SK-N-MC (cell line): ENCODE measurements around the gene DPF3.

Source experiments
- DNase-seq: peaks from one replicate; pipeline ENCODE4 v3.0.0-alpha.2; 2011; ENCODE audit warnings: low read depth, low spot score
- H3K27ac ChIP-seq: fragments of 200-600 bp; sonication (generic); 2 replicates; pipeline ENCODE4 v1.5.1; 2016; ENCODE audit warnings: mixed run types
- H3K36me3 ChIP-seq: fragments of 200-600 bp; sonication (generic); 2 replicates; pipeline ENCODE4 v1.6.1; 2017; ENCODE audit warnings: antibody characterized with exemption, low read length, mixed read lengths; ENCODE audit not compliant: insufficient read depth
- H3K4me3 ChIP-seq: fragments of 200-600 bp; sonication (generic); 2 replicates; pipeline ENCODE4 v1.5.1; 2016
- H3K9ac ChIP-seq: fragments of 200-600 bp; sonication (generic); 2 replicates; pipeline ENCODE4 v1.8.0; 2017; ENCODE audit warnings: mixed run types, mixed read lengths; ENCODE audit not compliant: insufficient read length
- H3K9me3 ChIP-seq: fragments of 200-600 bp; sonication (generic); 2 replicates; pipeline ENCODE4 v1.6.1; 2017; ENCODE audit warnings: low read depth, mild to moderate bottlenecking, antibody characterized with exemption, low read length, moderate library complexity, mixed read lengths
- EZH2 ChIP-seq: fragments of 200-600 bp; sonication (generic); IDR thresholded peaks from one replicate; pipeline ENCODE4 v1.6.1; 2017; ENCODE audit warnings: antibody characterized with exemption
- FOXP2 ChIP-seq: optimal IDR thresholded peaks from 2 replicates; pipeline ENCODE3; 2011; ENCODE audit warnings: mild to moderate bottlenecking, moderate library complexity; ENCODE audit not compliant: insufficient read depth; ENCODE audit errors: extremely low read length, control extremely low read depth
- POLR2AphosphoS5 ChIP-seq: IDR thresholded peaks from 2 replicates; pipeline ENCODE4 v1.6.1; 2012; ENCODE audit warnings: mild to moderate bottlenecking, low read depth, low read length, borderline replicate concordance

The DPF3 gene

GRCh38 chr14:72888636-72889201 is 5.2 kb downstream of the DPF3 start:
- Histone ChIP-seq H3K4me3 (no peak overlapping the region), H3K9ac (no peak overlapping the region), H3K36me3 (no peaks in the 10 kb centered on the region), H3K9me3 (no peaks in the 10 kb centered on the region), H3K27ac (peak overlapping the region; percentile 46; the same call in 1 of the 2 replicates)
- no peak for TF ChIP-seq POLR2AphosphoS5
- no peak for DNase-seq

- Histone ChIP-seq H3K36me3 (no peaks in the 10 kb centered on the region), H3K9me3 (no peaks in the 10 kb centered on the region), H3K27ac (peak overlapping the region; percentile 46; the same call in 1 of the 2 replicates), H3K9ac (no peak overlapping the region), H3K4me3 (no peak overlapping the region)
- DNase-seq = no peak
- TF ChIP-seq EZH2 (no peak), POLR2AphosphoS5 (no peak)
Measured at GRCh38 chr14:72888192-72888591, 5.7 kb downstream of the DPF3 start.

- Histone ChIP-seq H3K4me3 (no peak overlapping the region), H3K36me3 (no peaks in the 10 kb centered on the region), H3K9ac (no peak overlapping the region), H3K27ac (no peak overlapping the region), H3K9me3 (no peaks in the 10 kb centered on the region)
- DNase-seq = no peak
- TF ChIP-seq POLR2AphosphoS5 (no peak), EZH2 (no peak), FOXP2 (no peak)
Measured at GRCh38 chr14:72887514-72887913, 6.4 kb downstream of the DPF3 start.

- DNase-seq = no peak
- Histone ChIP-seq H3K9me3 (no peaks in the 10 kb centered on the region), H3K27ac (no peak overlapping the region), H3K9ac (no peak overlapping the region), H3K4me3 (no peak overlapping the region), H3K36me3 (no peaks in the 10 kb centered on the region)
- TF ChIP-seq FOXP2 (no peak), EZH2 (no peak), POLR2AphosphoS5 (no peak)
Measured at GRCh38 chr14:72884386-72884785, 9.5 kb downstream of the DPF3 start.

GRCh38 chr14:72883961-72884360 is 9.9 kb downstream of the DPF3 start:
- H3K9ac ChIP-seq = no peak overlapping the region
- no peaks in the 10 kb centered on the region for H3K9me3 ChIP-seq
- no peak overlapping the region for H3K27ac ChIP-seq
- DNase-seq = no peak
- no peak overlapping the region for H3K4me3 ChIP-seq
- H3K36me3 ChIP-seq = no peaks in the 10 kb centered on the region
- TF ChIP-seq EZH2 (no peak), POLR2AphosphoS5 (no peak), FOXP2 (no peak)

GRCh38 chr14:72883109-72883508 is 10.8 kb downstream of the DPF3 start:
- TF ChIP-seq FOXP2 (no peak), POLR2AphosphoS5 (no peak)
- no peaks in the 10 kb centered on the region for H3K36me3 ChIP-seq
- no peak overlapping the region for H3K27ac ChIP-seq
- H3K4me3 ChIP-seq = no peak overlapping the region
- no peak overlapping the region for H3K9ac ChIP-seq
- H3K9me3 ChIP-seq = no peaks in the 10 kb centered on the region
- DNase-seq = no peak

- H3K36me3 ChIP-seq = no peaks in the 10 kb centered on the region
- no peak overlapping the region for H3K9ac ChIP-seq
- DNase-seq = no peak
- H3K27ac ChIP-seq = no peak overlapping the region
- no peak for TF ChIP-seq FOXP2
- no peak for TF ChIP-seq EZH2
- TF ChIP-seq POLR2AphosphoS5 = no peak
- H3K9me3 ChIP-seq = no peaks in the 10 kb centered on the region
- H3K4me3 ChIP-seq = no peak overlapping the region
Measured at GRCh38 chr14:72882463-72882862, 11.4 kb downstream of the DPF3 start.

GRCh38 chr14:72882047-72882446 is 11.9 kb downstream of the DPF3 start:
- Histone ChIP-seq H3K4me3 (no peak overlapping the region), H3K27ac (no peak overlapping the region), H3K36me3 (no peaks in the 10 kb centered on the region), H3K9me3 (no peaks in the 10 kb centered on the region), H3K9ac (no peak overlapping the region)
- DNase-seq = no peak
- TF ChIP-seq FOXP2 = no peak
- no peak for TF ChIP-seq POLR2AphosphoS5
- no peak for TF ChIP-seq EZH2

GRCh38 chr14:72881543-72881942 is 12.4 kb downstream of the DPF3 start:
- no peaks in the 10 kb centered on the region for H3K36me3 ChIP-seq
- H3K9me3 ChIP-seq = no peaks in the 10 kb centered on the region
- no peak for DNase-seq
- H3K4me3 ChIP-seq = no peak overlapping the region
- no peak overlapping the region for H3K9ac ChIP-seq
- H3K27ac ChIP-seq = no peak overlapping the region
- TF ChIP-seq FOXP2 = no peak
- no peak for TF ChIP-seq EZH2
- TF ChIP-seq POLR2AphosphoS5 = no peak
